Ovary (tissue), 10 donors: ENCODE data around the gene USP47. TPM values are rescaled to one million over a fixed set of nuclear protein-coding genes. Genes with fewer than 3 reads are reported as not detected.

Source experiments
- DNase-seq, 5 donors: peaks; one replicate each; pipeline ENCODE4 v3.0.0-alpha.2; 2019 to 2020
- H3K27ac ChIP-seq, 2 donors: fragments of 200-600 bp; one replicate each; pipeline versions ENCODE4 v1.5.1 to v1.8.0; 2019 to 2022
- H3K27me3 ChIP-seq: fragments of 200-600 bp; one replicate; pipeline ENCODE4 v1.8.0; 2022
- H3K36me3 ChIP-seq: fragments of 200-600 bp; sonication (generic); one replicate; pipeline ENCODE4 v1.5.1; 2019
- H3K4me1 ChIP-seq: one replicate; pipeline ENCODE4 v1.8.1; 2013; ENCODE audit warnings: mild to moderate bottlenecking, moderate library complexity; ENCODE audit not compliant: insufficient read depth
- H3K4me3 ChIP-seq: fragments of 200-600 bp; sonication (generic); one replicate; pipeline ENCODE4 v1.5.1; 2017
- H3K9me3 ChIP-seq, 2 donors: fragments of 200-600 bp in 1 of 2; sonication (generic) in 1 of 2; one replicate each; pipeline versions ENCODE4 v1.5.1 to v1.8.1; 2013 to 2019; ENCODE audit warnings: mild to moderate bottlenecking in 1 of 2, moderate library complexity in 1 of 2
- CTCF ChIP-seq, 3 donors: fragments of 450-650 bp in 2 of 3; fragments of 200-600 bp in 1 of 3; IDR thresholded peaks; one replicate each; pipeline versions ENCODE4 v1.5.1 to v1.8.0; 2016 to 2022; ENCODE audit warnings: antibody characterized with exemption in 3 of 3, mild to moderate bottlenecking in 1 of 3
- EP300 ChIP-seq: sonication (generic); formaldehyde crosslinking; IDR thresholded peaks from one replicate; pipeline ENCODE4 v1.6.1; 2017; ENCODE audit warnings: antibody characterized with exemption
- POLR2A ChIP-seq: fragments of 450-650 bp; IDR thresholded peaks from one replicate; pipeline ENCODE4 v1.6.1; 2017; ENCODE audit warnings: antibody characterized with exemption, mild to moderate bottlenecking, moderate library complexity
- WGBS, 3 donors: extraction: QIAGEN DNeasy Blood & Tissue Kit in 1 of 3; methylation state at CpG; one replicate each; pipeline versions ENCODE4 v1.1.5 to v1.1.7; 2013 to 2017; 5-methylcytosine and 5-hydroxymethylcytosine counted together
- intact Hi-C, 4 donors: fragments of 100-400 bp; cut with DNase I; formaldehyde crosslinking; loops; one replicate each; pipeline versions ENCODE4 v1.11.0 to v1.15.1; 2022 to 2023
- long read RNA-seq, 3 donors: library from polyadenylated mRNA in 2 of 3; unstranded in 2 of 3; transcript quantifications; one replicate each; pipeline ENCODE4 v2.0.0 and lab custom pipeline, GENCODE V29; 2021 to 2026
- polyA plus RNA-seq, 2 donors: library from polyadenylated mRNA; stranded (reverse); fragments of 200-250 nt in 1 of 2; fragments of 350-450 nt in 1 of 2; fragmentation: Illumina TruSeq in 1 of 2; extraction: RNeasy Lipid Tissue Mini Kit (QIAGEN cat#74804) in 1 of 2; gene quantifications; one replicate each; pipeline ENCODE4 v1.2.3, GENCODE V29; 2013 to 2014
- total RNA-seq, 7 donors: library from RNA; depleted of rRNA in 2 of 7; stranded (reverse); fragments of >200 nt in 2 of 7; fragmentation: NEBNext Ultra II Directional in 3 of 7; extraction: Animal tissue kit (Norgen Biotek cat#: 25700) in 3 of 7; gene quantifications; one replicate each; pipeline versions ENCODE4 v1.1.0 to v1.2.4, GENCODE V29; 2016 to 2023
- donor health status: DM: no; HTN: no; CAD: no; lungs with moderate emphysema.
- donor health status: DM: no; HTN: no; CAD: no.
- donor health status: Bipolar disorder and iron deficiency.
- donor health status: DM: yes; HTN: yes; CAD: no.
- donor health status: DM: no; HTN: no; CAD: no.
- donor health status: DM: yes; HTN: yes; CAD: no.

The USP47 gene
- total RNA-seq (10 to 100 TPM; 43.9 to 70.5 (median 52.1) TPM), polyA plus RNA-seq (10 to 100 TPM; 26.5 to 27.1 TPM)
- long read RNA-seq, donor 1, full-length matches to known transcripts: 1 of 211 reads
- long read RNA-seq, donor 1, partial matches to known transcripts: 189 of 211 reads
- long read RNA-seq, donor 1, other reads (novel, unspliced or antisense): 21 of 211 reads
- long read RNA-seq, donor 2, full-length matches to known transcripts: 6 of 74 reads
- long read RNA-seq, donor 2, partial matches to known transcripts: 48 of 74 reads
- long read RNA-seq, donor 2, other reads (novel, unspliced or antisense): 20 of 74 reads
- long read RNA-seq, donor 3, full-length matches to known transcripts: 144 of 176 reads
- long read RNA-seq, donor 3, partial matches to known transcripts: 11 of 176 reads
- long read RNA-seq, donor 3, other reads (novel, unspliced or antisense): 21 of 176 reads

- peak; percentile 88 to 95 (median 92) for DNase-seq
- TF ChIP-seq CTCF (IDR thresholded peaks at IDR 0.05): peak; percentile 43 to 80 (median 76)
- peak; percentile 77 for TF ChIP-seq POLR2A
- no peak for TF ChIP-seq EP300
- Histone ChIP-seq H3K27me3 (no peaks in the 10 kb centered on the region), H3K36me3 (no peaks in the 10 kb centered on the region), H3K4me1 (peaks cover 7% of the 10 kb centered on the region), H3K9me3 (no peaks in the 10 kb centered on the region), H3K4me3 (peak within 1 kb of the TSS; percentile 56), H3K27ac (peak within 1 kb of the TSS; percentile 74 to 94)
- 0 to 1% (median 0%) methylated on average over 66 to 70 of the region's 70 CpGs for WGBS, 3 donors
- intact Hi-C loops: no loop called here
Observed at GRCh38 chr11:11841723-11842420, at the start of gene USP47. USP47 (plus strand) TSS chr11:11841972; CDS start chr11:11842186, 214 bp downstream.

- H3K27ac ChIP-seq: no peak overlapping the region
- no peak overlapping the region for H3K4me3 ChIP-seq
- H3K36me3 ChIP-seq: no peaks in the 10 kb centered on the region
- DNase-seq: no peak
- no peak for TF ChIP-seq EP300
- no peak for TF ChIP-seq POLR2A
- no peak for TF ChIP-seq CTCF (IDR thresholded peaks at IDR 0.05)
- intact Hi-C loops: no loop called here
- no peaks in the 10 kb centered on the region for H3K4me1 ChIP-seq
- H3K27me3 ChIP-seq: no peaks in the 10 kb centered on the region
- no peaks in the 10 kb centered on the region for H3K9me3 ChIP-seq
- WGBS, 3 donors: 68 to 70% (median 69%) methylated on average over 2 of the region's 2 CpGs
Observed at GRCh38 chr11:11793073-11793472, 48.7 kb upstream of the USP47 start.

- no peak overlapping the region for H3K4me3 ChIP-seq
- no peak overlapping the region for H3K27ac ChIP-seq
- H3K27me3 ChIP-seq: no peaks in the 10 kb centered on the region
- 19 to 21% (median 21%) methylated on average over 5 of the region's 5 CpGs for WGBS, 3 donors
- H3K9me3 ChIP-seq: no peaks in the 10 kb centered on the region
- no peak for TF ChIP-seq EP300
- TF ChIP-seq POLR2A: no peak
- TF ChIP-seq CTCF (IDR thresholded peaks at IDR 0.05): peak; percentile 41 to 74 (median 69)
- peak; percentile 69 to 88 (median 82) for DNase-seq
- no peaks in the 10 kb centered on the region for H3K4me1 ChIP-seq
- H3K36me3 ChIP-seq: no peaks in the 10 kb centered on the region
- intact Hi-C loops: loop anchor here in 1 of 4 donors (5.0 kb wide), 1 partner anchor 243 kb away; no protein-coding TSS in a partner anchor
Observed at GRCh38 chr11:11798586-11799438, 43.0 kb upstream of the USP47 start.

GRCh38 chr11:11805228-11805627 is 36.5 kb upstream of the USP47 start:
- no peak for TF ChIP-seq EP300
- TF ChIP-seq POLR2A: no peak
- TF ChIP-seq CTCF (IDR thresholded peaks at IDR 0.05): no peak
- no peak for DNase-seq
- Histone ChIP-seq H3K4me1 (no peaks in the 10 kb centered on the region), H3K4me3 (no peak overlapping the region), H3K9me3 (no peaks in the 10 kb centered on the region), H3K27ac (no peak overlapping the region), H3K27me3 (no peaks in the 10 kb centered on the region), H3K36me3 (no peaks in the 10 kb centered on the region)
- WGBS, 3 donors: 94 to 100% (median 96%) methylated on average over 1 of the region's 1 CpG
- intact Hi-C loops: loop anchor here in 3 of 4 donors (10.0 kb wide), 3 partner anchors 240 to 480 kb away; no protein-coding TSS in a partner anchor
